A549 treated with Hydrocortisone at 1 μM for 4 hours (cell line): ENCODE data around the gene KPNA6. TPM values are rescaled to one million over a fixed set of nuclear protein-coding genes. Genes with fewer than 3 reads are reported as not detected.

ENCODE experiments used
- total RNA-seq: library from RNA; stranded (reverse); fragments of 200-300 nt; extraction: Qiagen RNA extraction; gene quantifications from 5 replicates; pipeline ENCODE4 v1.2.3, GENCODE V29; 2022

KPNA6 gene
- total RNA-seq, result 13.9 to 20.7 TPM (median 14.9 TPM) in 5 replicates

DNA sequence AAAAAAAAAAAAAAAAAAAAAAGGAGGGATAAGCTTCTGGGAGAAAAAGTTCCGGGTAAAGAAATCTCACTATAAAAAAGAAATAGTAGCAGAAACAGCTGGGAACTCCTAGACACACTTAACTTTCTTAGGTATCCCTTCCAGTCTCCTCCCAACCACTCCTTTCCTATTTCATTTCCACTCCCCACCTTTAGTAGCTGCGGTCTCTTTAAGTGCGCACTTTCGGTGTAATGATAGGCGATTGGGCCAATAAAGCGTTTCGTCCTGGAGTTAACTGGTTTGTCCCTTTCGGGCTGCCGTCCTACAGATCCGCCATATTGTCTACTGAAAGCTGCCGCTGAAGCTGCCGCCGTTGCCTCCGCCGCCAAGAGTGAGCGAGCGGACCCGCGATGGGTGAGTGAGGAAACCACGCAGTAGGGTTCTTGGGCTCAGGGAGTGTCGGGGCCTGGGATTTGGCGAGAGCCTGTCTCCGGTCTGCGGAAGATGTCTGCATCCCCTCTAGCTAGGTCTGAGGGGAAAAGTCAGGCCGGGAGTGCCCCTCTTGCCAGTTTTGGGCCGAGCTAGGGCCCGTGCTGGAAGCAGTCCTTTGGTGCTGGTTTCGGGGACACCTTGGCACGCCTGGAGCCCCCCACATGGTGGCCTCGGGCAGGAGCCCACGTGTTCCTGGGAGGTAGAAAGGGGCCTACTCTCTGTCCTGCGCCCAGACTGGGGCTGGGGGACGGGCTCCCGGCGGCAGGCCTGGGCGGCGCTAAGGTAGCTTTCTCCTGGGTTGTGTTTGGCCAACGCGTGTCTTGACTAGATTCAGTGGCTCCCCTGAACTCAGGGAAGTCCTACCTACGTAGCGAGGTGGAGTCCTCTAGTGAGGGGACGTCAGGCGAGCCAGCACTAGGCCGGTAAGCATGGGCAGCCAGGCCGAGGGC lies at the start of gene KPNA6:
Gene KPNA6 (plus strand): TSS at position 315 of the 920 bp plus-strand sequence. CDS start 75 bp downstream, at position 390.

DNA sequence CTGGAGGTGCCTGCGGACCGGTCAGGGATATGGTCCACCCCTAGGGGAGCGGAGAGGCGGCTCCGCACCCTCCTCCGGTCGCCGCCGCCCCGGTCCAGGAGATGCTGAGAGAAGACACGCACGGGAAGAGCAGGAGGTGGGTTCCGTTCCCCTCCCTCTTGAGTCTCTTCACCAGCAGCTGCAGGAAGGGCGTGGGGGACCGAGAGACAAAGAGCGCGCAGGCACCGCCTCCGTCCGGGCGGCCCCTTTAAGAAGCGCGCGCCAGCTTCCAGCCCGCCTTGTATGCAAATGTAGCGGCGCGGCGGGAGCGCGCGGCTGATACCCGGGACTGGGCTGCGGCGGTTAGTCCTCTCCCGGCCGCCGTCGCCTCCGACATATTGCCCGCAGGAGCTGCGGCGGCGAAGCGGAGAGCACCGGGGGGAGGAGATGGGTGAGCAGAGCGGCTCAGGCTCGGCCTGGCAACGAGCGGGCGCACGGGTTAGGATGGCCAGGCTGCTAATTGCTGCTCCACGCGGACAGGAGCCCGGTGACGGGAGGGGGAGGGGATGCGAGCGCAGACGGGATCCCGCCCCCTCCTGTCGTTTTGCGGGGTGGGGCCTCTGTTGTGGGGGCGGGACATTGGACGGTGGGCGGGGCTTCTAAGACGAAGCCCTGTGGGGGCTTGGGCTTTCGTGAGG lies 35.1 kb upstream of the KPNA6 start, which contains the start of gene TMEM39B:
Gene TMEM39B (plus strand): TSS at position 318 of the 677 bp plus-strand sequence. CDS start 109 bp downstream, at position 427.

DNA sequence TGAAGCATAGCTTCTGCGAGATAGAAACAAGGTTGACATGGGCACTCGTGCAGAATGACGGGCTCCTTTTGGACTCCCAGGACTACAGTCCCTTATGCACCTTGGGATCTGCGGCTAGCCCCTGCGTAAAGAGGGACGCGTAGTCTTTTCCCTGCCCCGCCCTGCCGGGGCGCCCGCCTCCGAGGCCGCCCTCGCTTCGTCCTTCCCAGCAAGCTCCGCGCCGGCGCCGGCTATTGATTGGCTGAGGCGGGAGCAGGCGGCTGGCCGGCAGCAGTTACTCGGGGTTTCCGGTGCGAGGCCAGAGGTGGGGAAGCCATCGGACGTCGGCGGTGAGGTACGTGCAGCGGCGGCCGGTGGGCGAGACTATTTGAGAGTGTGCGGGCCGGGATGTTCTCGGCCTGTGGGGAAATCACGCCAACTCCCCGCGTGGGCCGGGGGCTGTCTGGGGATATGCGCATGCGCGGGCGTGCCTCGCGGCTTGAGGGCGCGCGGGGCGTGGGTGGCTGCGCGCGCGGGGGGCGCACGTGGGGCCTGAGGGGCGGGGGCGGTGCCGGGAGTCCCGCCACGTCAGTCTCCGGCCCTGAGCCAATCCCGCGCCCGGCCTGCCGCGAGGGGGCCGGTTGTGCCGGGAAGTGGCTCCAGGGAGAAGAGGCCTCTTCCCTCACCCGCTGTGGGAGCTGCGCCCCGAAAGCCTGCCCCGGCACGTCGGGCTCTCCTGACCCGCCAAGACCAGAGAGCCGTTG lies 71.8 kb downstream of the KPNA6 start, which contains the start of gene TXLNA:
Gene TXLNA (plus strand): TSS at position 233 of the 743 bp plus-strand sequence. CDS start 671 bp downstream, outside the sequence.

GRCh38 chr1:32200226-32201010 lies 92.6 kb downstream of the KPNA6 start, which contains the start of gene CCDC28B:
Gene CCDC28B (plus strand): TSS chr1:32200595. CDS start chr1:32201936, 1,341 bp downstream.

DNA sequence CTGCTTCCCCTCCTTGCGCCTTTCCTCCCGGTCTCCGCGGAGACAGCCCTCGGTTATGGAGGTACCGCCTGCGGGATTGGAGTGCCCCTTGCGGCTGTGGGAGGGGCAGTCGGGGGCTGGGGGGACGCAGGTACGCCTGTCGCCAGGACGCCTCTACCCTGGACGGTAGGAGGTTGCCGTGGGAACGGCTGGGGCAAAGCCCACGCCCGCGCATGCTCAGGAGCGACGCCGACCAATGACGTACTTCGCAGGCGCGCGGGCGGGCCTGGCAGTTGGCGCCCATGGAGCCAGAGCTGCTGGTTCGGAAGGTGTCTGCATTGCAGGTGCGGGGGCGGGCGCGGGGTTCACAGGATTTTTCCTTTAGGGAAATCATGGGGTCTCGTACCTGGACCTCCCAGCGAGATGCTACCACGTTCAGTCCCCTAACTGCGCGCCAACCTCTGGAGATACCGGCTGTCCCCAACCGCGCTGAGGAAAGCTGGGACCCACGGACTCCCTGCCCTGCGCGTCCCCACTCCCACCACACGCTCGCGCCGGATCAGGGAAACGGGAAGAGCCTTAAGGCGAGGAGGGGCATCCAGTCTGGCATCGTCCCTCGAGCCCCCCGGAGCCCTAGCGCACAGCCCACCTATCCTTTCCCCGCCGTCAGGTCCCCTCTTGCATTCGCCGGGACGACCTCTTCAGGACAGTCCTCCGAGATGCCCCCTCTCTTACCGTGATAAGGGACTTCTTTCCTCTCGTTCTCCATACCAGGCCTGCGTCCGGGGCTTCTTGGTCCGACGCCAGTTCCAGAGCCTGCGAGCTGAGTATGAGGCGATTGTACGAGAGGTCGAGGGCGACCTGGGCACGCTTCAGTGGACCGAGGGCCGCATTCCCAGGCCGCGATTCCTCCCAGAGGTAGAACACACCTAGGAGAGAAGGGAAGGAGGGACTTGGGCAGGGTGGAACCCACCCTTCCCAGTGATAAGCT lies 97.8 kb downstream of the KPNA6 start, which contains the start of gene IQCC:
Gene IQCC (plus strand): TSS at position 271 of the 970 bp plus-strand sequence. CDS start 11 bp downstream, at position 282.

DNA sequence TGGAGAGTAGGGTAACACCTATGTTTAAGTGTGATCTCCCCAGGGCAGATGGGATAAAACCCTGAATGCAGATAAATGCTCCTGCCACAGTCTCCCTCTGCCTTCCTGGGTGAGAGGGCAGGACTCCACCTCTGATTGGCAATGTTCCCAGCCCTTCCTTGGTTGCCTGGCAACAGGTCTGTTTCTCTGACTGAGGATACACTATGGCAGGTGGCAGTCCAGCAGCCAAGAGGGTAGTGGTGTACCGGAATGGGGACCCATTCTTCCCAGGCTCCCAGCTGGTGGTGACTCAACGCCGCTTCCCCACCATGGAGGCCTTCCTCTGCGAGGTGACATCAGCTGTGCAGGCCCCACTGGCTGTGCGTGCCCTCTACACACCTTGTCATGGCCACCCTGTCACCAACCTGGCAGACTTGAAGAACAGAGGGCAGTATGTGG lies 101.1 kb downstream of the KPNA6 start, which contains the start of gene DCDC2B:
Gene DCDC2B (plus strand): TSS at position 199 of the 438 bp plus-strand sequence. CDS start 5 bp downstream, at position 204.

GRCh38 chr1:32221980-32222755 lies 114.3 kb downstream of the KPNA6 start, which contains the start of the genes EIF3I and TMEM234:
Gene EIF3I (plus strand): TSS chr1:32222407. CDS start chr1:32222442, 35 bp downstream.
Gene TMEM234 (minus strand): TSS chr1:32222353. CDS start chr1:32222322, 31 bp downstream.

Other genes with a start within 250 kb of the KPNA6 start
- 153 to 182 TPM (median 173 TPM) in 5 replicates for gene PTP4A2, start 169.7 kb upstream of the KPNA6 start, total RNA-seq
- gene KHDRBS1, start 94.2 kb upstream of the KPNA6 start, total RNA-seq, result 119 to 146 TPM (median 134 TPM) in 5 replicates
- 8.2 to 11.6 TPM (median 10.6 TPM) in 5 replicates for gene TMEM39B, start 35.1 kb upstream of the KPNA6 start, total RNA-seq
- gene TXLNA, start 71.6 kb downstream of the KPNA6 start, total RNA-seq, result 24.7 to 35.7 TPM (median 26.5 TPM) in 5 replicates
- gene CCDC28B, start 92.5 kb downstream of the KPNA6 start, total RNA-seq, result 1.2 to 2.2 TPM (median 1.7 TPM) in 5 replicates
- 1.3 to 2.4 TPM (median 1.9 TPM) in 5 replicates for gene IQCC, start 97.6 kb downstream of the KPNA6 start, total RNA-seq
- not detected in 5 replicates for gene DCDC2B, start 101.0 kb downstream of the KPNA6 start, total RNA-seq
- 6.7 to 10.0 TPM (median 9.1 TPM) in 5 replicates for gene TMEM234, start 114.3 kb downstream of the KPNA6 start, total RNA-seq
- gene EIF3I, start 114.4 kb downstream of the KPNA6 start, total RNA-seq, result 261 to 308 TPM (median 275 TPM) in 5 replicates
- 0.16 to 0.70 TPM (median 0.55 TPM) in 5 replicates for gene FAM167B, start 139.2 kb downstream of the KPNA6 start, total RNA-seq
- gene LCK, start 143.2 kb downstream of the KPNA6 start, total RNA-seq, result 0.03 TPM in 1 of 5 replicates, not detected in the others
- 51.1 to 58.3 TPM (median 53.6 TPM) in 5 replicates for gene HDAC1, start 184.0 kb downstream of the KPNA6 start, total RNA-seq
- gene MARCKSL1, start 228.2 kb downstream of the KPNA6 start, total RNA-seq, result 52.9 to 69.7 TPM (median 64.0 TPM) in 5 replicates